Nephron progenitor cell (in vitro differentiated cells): Measurements from ENCODE around the gene ADGRE3.

Source experiments
- DNase-seq: peaks from one replicate; pipeline ENCODE4 v3.0.0; 2021
- H3K27ac Mint-ChIP-seq: 2 replicates; pipeline ENCODE4 v1.8.0; 2021; ENCODE audit warnings: mild to moderate bottlenecking, moderate library complexity, mixed read lengths
- H3K27me3 Mint-ChIP-seq: 2 replicates; pipeline ENCODE4 v1.8.0; 2021; ENCODE audit warnings: mild to moderate bottlenecking, low read depth, mixed read lengths; ENCODE audit not compliant: poor library complexity
- H3K36me3 Mint-ChIP-seq: 2 replicates; pipeline ENCODE4 v1.8.0; 2021; ENCODE audit warnings: low read depth, mixed read lengths
- H3K4me1 Mint-ChIP-seq: 2 replicates; pipeline ENCODE4 v1.8.0; 2021; ENCODE audit warnings: mixed read lengths
- H3K4me3 Mint-ChIP-seq: 2 replicates; pipeline ENCODE4 v1.8.0; 2021; ENCODE audit warnings: mild to moderate bottlenecking, moderate library complexity, mixed read lengths
- H3K9me3 Mint-ChIP-seq: 2 replicates; pipeline ENCODE4 v1.8.0; 2021; ENCODE audit warnings: mild to moderate bottlenecking, moderate library complexity, mixed read lengths
- CTCF ChIP-seq: fragments of 200-600 bp; sonication (generic); IDR thresholded peaks from 2 replicates; pipeline ENCODE4 v1.5.0; 2021; ENCODE audit warnings: antibody characterized with exemption

The ADGRE3 gene

GRCh38 chr19:14580623-14581237, 93.9 kb downstream of the ADGRE3 start:
- Mint-ChIP-seq H3K36me3 (no peaks in the 10 kb centered on the region), H3K4me1 (no peaks in the 10 kb centered on the region)
- TF ChIP-seq CTCF = no peak

GRCh38 chr19:14577885-14578427, 96.7 kb downstream of the ADGRE3 start:
- peaks cover 11% of the 10 kb centered on the region for H3K4me1 Mint-ChIP-seq
- no peak overlapping the region for H3K27ac Mint-ChIP-seq
- H3K36me3 Mint-ChIP-seq = no peaks in the 10 kb centered on the region
- TF ChIP-seq CTCF = no peak
- H3K9me3 Mint-ChIP-seq = no peaks in the 10 kb centered on the region
- H3K27me3 Mint-ChIP-seq = peaks cover 13% of the 10 kb centered on the region
- H3K4me3 Mint-ChIP-seq = no peak overlapping the region
- no peak for DNase-seq

More at GRCh38 chr19:14580623-14581237, 93.9 kb downstream of the ADGRE3 start:
- Mint-ChIP-seq H3K9me3 (peaks cover 6% of the 10 kb centered on the region), H3K27me3 (peaks cover 9% of the 10 kb centered on the region), H3K4me3 (no peak overlapping the region), H3K27ac (no peak overlapping the region)
- no peak for DNase-seq

- Mint-ChIP-seq H3K9me3 (no peaks in the 10 kb centered on the region), H3K27me3 (peaks cover 9% of the 10 kb centered on the region), H3K4me1 (peaks cover 11% of the 10 kb centered on the region), H3K36me3 (no peaks in the 10 kb centered on the region), H3K27ac (no peak overlapping the region), H3K4me3 (no peak overlapping the region)
- DNase-seq = no peak
- TF ChIP-seq CTCF = no peak
These were observed 97.4 kb downstream of the ADGRE3 start for GRCh38 chr19:14577264-14577663.

GRCh38 chr19:14576363-14576762, 98.3 kb downstream of the ADGRE3 start:
- Mint-ChIP-seq H3K4me3 (no peak overlapping the region), H3K4me1 (peaks cover 18% of the 10 kb centered on the region), H3K36me3 (no peaks in the 10 kb centered on the region)

GRCh38 chr19:14575428-14575980, 99.1 kb downstream of the ADGRE3 start:
- no peak for TF ChIP-seq CTCF
- peaks cover 9% of the 10 kb centered on the region for H3K27me3 Mint-ChIP-seq
- no peak overlapping the region for H3K27ac Mint-ChIP-seq
- H3K4me1 Mint-ChIP-seq = peaks cover 26% of the 10 kb centered on the region
- no peaks in the 10 kb centered on the region for H3K36me3 Mint-ChIP-seq
- DNase-seq = no peak
- no peaks in the 10 kb centered on the region for H3K9me3 Mint-ChIP-seq
- H3K4me3 Mint-ChIP-seq = no peak overlapping the region

More at GRCh38 chr19:14576363-14576762, 98.3 kb downstream of the ADGRE3 start:
- Mint-ChIP-seq H3K27ac (no peak overlapping the region), H3K9me3 (no peaks in the 10 kb centered on the region), H3K27me3 (peaks cover 9% of the 10 kb centered on the region)
- no peak for DNase-seq
- no peak for TF ChIP-seq CTCF
